Ishikawa (cell line): Measurements from ENCODE around the gene CERS6.

Experiments used
- CEBPB ChIP-seq: IDR thresholded peaks from 2 replicates; pipeline ENCODE4 v1.6.1; 2012
- CREB1 ChIP-seq: IDR thresholded peaks from 2 replicates; pipeline ENCODE4 v1.6.1; 2012; ENCODE audit warnings: low read depth
- EGR1 ChIP-seq: IDR thresholded peaks from 2 replicates; pipeline ENCODE4 v1.6.1; 2012
- EP300 ChIP-seq: IDR thresholded peaks from 2 replicates; pipeline ENCODE4 v1.6.1; 2012; ENCODE audit warnings: borderline replicate concordance
- FOXM1 ChIP-seq: IDR thresholded peaks from 2 replicates; pipeline ENCODE4 v1.6.1; 2012; ENCODE audit warnings: low read depth, borderline replicate concordance
- NFIC ChIP-seq: IDR thresholded peaks from 2 replicates; pipeline ENCODE4 v1.6.1; 2012
- RAD21 ChIP-seq: IDR thresholded peaks from 2 replicates; pipeline ENCODE4 v1.6.1; 2012; ENCODE audit warnings: low read depth
- TAF1 ChIP-seq: IDR thresholded peaks from 2 replicates; pipeline ENCODE4 v1.6.1; 2012; ENCODE audit warnings: low read depth, mild to moderate bottlenecking
- TCF12 ChIP-seq: IDR thresholded peaks from 2 replicates; pipeline ENCODE4 v1.6.1; 2012; ENCODE audit warnings: low read depth
- TEAD4 ChIP-seq: IDR thresholded peaks from 2 replicates; pipeline ENCODE4 v1.6.1; 2012
- YY1 ChIP-seq: IDR thresholded peaks from 2 replicates; pipeline ENCODE4 v1.6.1; 2012; ENCODE audit warnings: low read depth
- ZBTB7A ChIP-seq: IDR thresholded peaks from 2 replicates; pipeline ENCODE4 v1.6.1; 2012; ENCODE audit warnings: low read depth
- TF ChIP-seq, protein P1 (sequence below): IDR thresholded peaks from 2 replicates; pipeline ENCODE4 v1.6.1; 2012; ENCODE audit warnings: low read depth, mild to moderate bottlenecking
- TF ChIP-seq, protein P2 (sequence below): IDR thresholded peaks from 2 replicates; pipeline ENCODE4 v1.6.1; 2012
- TF ChIP-seq, protein P3 (sequence below): IDR thresholded peaks from 2 replicates; pipeline ENCODE4 v1.6.1; 2012

Gene CERS6

DNA sequence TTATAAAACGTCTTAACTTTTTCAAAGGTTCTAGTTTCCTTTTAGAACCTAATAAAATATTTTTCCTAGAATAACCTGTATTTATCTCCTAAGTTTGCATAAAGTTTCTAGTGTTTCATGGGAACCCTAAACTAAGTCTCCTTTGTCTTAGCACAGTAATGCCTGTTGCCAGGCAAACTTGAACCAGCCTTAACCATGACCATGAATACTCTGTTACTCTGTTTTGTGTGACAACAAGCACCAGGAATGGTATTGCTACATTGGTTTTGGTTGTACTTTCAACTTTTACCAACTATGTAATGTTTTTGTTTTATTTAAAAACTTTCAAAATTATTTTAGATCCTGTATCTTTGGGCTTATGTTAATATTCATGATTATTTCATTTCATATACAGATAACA lies 137.6 kb downstream of the CERS6 start:
- TF ChIP-seq TCF12 (no peak), TEAD4 (no peak), CREB1 (no peak), YY1 (no peak), FOXM1 (no peak), EGR1 (no peak), EP300 (no peak), NFIC (no peak)
- TF ChIP-seq, protein P1, sequence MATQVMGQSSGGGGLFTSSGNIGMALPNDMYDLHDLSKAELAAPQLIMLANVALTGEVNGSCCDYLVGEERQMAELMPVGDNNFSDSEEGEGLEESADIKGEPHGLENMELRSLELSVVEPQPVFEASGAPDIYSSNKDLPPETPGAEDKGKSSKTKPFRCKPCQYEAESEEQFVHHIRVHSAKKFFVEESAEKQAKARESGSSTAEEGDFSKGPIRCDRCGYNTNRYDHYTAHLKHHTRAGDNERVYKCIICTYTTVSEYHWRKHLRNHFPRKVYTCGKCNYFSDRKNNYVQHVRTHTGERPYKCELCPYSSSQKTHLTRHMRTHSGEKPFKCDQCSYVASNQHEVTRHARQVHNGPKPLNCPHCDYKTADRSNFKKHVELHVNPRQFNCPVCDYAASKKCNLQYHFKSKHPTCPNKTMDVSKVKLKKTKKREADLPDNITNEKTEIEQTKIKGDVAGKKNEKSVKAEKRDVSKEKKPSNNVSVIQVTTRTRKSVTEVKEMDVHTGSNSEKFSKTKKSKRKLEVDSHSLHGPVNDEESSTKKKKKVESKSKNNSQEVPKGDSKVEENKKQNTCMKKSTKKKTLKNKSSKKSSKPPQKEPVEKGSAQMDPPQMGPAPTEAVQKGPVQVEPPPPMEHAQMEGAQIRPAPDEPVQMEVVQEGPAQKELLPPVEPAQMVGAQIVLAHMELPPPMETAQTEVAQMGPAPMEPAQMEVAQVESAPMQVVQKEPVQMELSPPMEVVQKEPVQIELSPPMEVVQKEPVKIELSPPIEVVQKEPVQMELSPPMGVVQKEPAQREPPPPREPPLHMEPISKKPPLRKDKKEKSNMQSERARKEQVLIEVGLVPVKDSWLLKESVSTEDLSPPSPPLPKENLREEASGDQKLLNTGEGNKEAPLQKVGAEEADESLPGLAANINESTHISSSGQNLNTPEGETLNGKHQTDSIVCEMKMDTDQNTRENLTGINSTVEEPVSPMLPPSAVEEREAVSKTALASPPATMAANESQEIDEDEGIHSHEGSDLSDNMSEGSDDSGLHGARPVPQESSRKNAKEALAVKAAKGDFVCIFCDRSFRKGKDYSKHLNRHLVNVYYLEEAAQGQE, result no peak
- TF ChIP-seq, protein P2, sequence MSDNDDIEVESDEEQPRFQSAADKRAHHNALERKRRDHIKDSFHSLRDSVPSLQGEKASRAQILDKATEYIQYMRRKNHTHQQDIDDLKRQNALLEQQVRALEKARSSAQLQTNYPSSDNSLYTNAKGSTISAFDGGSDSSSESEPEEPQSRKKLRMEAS, result no peak
- TF ChIP-seq, protein P3, sequence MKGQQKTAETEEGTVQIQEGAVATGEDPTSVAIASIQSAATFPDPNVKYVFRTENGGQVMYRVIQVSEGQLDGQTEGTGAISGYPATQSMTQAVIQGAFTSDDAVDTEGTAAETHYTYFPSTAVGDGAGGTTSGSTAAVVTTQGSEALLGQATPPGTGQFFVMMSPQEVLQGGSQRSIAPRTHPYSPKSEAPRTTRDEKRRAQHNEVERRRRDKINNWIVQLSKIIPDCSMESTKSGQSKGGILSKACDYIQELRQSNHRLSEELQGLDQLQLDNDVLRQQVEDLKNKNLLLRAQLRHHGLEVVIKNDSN, result no peak

DNA sequence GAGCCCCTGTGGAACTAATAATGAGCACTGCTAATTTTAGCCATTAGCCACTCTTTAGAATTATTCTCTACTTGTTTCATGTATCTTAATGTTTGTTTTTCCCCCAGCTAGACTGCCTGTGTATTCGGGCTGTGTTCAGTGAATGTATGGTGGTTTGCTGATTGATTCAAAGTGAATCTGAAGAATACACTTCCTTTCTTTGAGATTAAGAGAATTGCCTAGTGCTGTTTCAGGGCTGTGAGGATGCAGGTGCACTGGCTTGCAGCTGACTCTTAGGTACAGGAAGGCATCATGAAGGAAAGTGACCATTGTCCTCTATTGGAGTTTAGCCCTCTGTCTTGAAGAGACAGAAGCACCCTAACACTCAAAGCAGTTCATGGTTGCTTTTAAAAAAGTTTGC lies 138.7 kb downstream of the CERS6 start:
- no peak for TF ChIP-seq YY1
- TF ChIP-seq EP300, result no peak
- TF ChIP-seq EGR1, result no peak

DNA sequence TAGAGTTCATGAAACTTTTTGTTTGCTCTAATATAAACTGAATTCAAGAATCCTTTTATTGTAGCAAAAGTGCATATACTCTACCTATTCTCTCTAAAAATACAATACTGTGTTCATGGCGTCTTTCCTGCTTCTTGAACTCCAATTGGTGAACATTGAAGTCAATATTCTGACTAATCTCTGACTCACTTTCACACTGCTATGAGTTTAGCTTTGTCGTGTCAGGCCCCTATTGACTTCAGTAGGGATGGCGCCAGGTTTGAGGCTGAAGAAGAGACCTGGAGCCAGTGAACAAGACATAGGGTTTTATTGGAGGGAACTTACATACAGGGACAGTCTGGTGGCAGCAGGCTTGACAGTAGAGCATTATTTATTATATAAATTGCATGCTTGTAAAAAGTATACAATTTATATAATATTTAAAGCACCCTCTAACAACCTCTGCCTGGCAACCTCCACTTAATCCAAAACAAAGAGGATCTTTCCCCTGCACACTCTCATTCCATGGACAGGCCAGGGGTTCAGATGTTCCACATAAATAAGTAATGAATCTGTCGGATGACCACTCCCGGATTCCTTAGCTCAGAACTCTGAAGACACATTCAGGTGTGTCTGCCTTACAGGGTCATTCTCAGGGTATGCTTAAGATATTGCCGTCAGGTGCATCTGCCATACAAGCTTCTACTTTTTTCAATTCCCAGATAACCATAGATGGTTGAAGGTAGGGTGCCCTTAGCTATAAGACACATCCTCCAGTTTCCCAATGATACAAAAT lies 141.0 kb downstream of the CERS6 start:
- TF ChIP-seq RAD21, result no peak

DNA sequence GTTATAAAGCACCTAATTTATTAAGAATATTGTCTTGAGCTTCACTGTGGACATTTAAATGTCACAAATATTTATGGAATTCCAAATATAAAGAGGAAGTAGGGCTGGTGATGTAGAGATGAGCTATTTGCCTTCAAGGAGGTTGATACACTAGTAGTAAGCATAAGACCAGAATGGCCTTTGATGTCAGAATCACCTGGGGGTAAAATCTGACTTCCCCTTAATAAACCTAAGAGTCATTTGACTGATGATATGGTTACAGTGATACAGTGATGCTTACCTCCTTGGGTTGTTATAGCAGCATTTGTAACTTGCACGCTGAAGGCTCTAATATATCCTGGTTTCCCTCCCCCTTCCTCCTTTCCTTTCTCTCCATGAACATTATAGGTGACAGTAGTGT lies 143.7 kb downstream of the CERS6 start:
- TF ChIP-seq, protein P2, result no peak
- TF ChIP-seq RAD21 (no peak), FOXM1 (no peak), ZBTB7A (no peak)

DNA sequence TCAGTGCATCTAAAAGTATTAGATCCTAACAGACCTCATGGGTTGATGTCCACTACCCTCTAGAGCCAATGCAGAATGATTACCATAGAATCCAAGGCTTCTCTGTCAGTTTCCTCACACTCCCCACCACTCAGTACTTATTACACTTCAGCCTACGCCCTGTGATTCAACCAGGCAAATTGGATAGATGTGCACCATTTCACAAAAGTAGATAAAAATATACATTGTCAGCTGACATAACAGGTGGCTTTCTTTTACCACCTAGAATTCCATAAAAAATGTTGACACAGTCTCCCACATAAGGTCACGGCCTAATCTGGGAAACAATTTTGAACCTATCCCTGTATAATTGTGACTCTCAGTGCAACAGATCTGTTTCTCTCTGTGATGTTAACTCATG lies 144.9 kb downstream of the CERS6 start:
- TF ChIP-seq, protein P3, result no peak
- TF ChIP-seq EGR1 (no peak), CREB1 (no peak), EP300 (no peak)

DNA sequence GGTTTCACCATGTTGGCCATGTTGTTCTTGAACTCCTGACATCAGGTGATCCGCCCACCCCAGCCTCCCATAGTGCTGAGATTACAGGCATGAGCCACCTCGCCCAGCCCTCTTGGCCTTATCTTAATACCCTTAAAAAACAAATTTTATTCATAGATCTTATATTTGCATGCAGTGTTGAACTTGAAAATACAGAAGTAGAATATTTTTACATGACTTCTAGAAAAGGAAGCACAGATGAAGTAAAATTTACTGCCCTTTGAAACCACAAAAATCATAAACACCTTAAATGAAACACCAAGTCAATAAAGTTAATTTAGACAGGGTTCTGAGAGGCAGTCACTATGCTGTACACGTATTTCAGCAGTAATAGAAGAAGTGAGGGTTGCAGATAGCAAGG lies 145.7 kb downstream of the CERS6 start:
- TF ChIP-seq TAF1, result no peak
- TF ChIP-seq, protein P3, result no peak
- no peak for TF ChIP-seq FOXM1
- TF ChIP-seq TEAD4, result no peak
- TF ChIP-seq CREB1, result no peak
- TF ChIP-seq TCF12, result no peak
- TF ChIP-seq, protein P2, result no peak
- TF ChIP-seq CEBPB, result no peak
- TF ChIP-seq EP300, result no peak
- no peak for TF ChIP-seq EGR1
- TF ChIP-seq RAD21, result no peak
- TF ChIP-seq, protein P1, result no peak

DNA sequence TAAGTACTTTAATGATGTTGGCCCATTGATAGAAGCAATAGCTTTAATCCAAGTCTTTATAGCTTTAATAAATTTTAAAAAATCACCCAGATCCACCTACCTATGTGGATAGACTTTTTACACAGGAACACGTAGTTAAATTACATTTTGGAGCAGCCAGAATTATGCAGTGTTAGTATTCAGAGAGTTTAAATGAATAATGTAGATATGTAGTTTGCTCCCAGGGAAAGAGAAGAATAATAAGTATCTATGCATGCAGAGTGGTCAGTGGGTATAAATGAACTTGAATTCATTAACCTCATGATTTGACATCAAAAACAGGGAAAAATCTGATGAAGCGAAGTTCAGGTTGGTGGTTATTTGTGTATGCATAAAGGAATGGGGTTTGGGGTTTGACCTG lies 146.3 kb downstream of the CERS6 start:
- TF ChIP-seq ZBTB7A, result no peak
- no peak for TF ChIP-seq FOXM1
- no peak for TF ChIP-seq EP300
- no peak for TF ChIP-seq RAD21
- TF ChIP-seq CREB1, result no peak
- TF ChIP-seq, protein P1, result no peak
- TF ChIP-seq EGR1, result no peak
- no peak for TF ChIP-seq YY1
- TF ChIP-seq, protein P2, result no peak
- TF ChIP-seq, protein P3, result no peak
- no peak for TF ChIP-seq CEBPB
- no peak for TF ChIP-seq TAF1
- no peak for TF ChIP-seq TEAD4
- no peak for TF ChIP-seq TCF12
- TF ChIP-seq NFIC, result no peak
